Kidney (tissue), 14 donors: ENCODE results near the gene SIMC1. TPM values are rescaled to one million over a fixed set of nuclear protein-coding genes. Genes with fewer than 3 reads are reported as not detected.

ENCODE experiments used
- DNase-seq, 5 donors: peaks; one replicate each; pipeline ENCODE4 v3.0.0-alpha.2; 2013 to 2020
- FAIRE-seq: peaks from 2 replicates; lab custom pipeline; 2012; peaks lifted over from hg19 to GRCh38; lab: Jason Lieb, UNC
- H3K27ac ChIP-seq, 2 donors: one replicate each; pipeline ENCODE4 v1.7.0; 2013; ENCODE audit warnings: low read depth in 2 of 2, low read length in 2 of 2, inconsistent platforms in 1 of 2
- H3K27me3 ChIP-seq: one replicate; pipeline ENCODE4 v1.7.1; 2013; ENCODE audit warnings: low read length, inconsistent platforms; ENCODE audit not compliant: control insufficient read depth, insufficient read depth
- H3K36me3 ChIP-seq, 3 donors: one replicate each; pipeline versions ENCODE4 v1.7.0 to v1.7.1; 2013; ENCODE audit warnings: low read length in 3 of 3, control low read depth in 1 of 3, inconsistent platforms in 1 of 3; ENCODE audit not compliant: insufficient read depth in 3 of 3, control insufficient read depth in 2 of 3
- H3K4me1 ChIP-seq, 3 donors: one replicate each; pipeline versions ENCODE4 v1.7.0 to v1.7.1; 2013; ENCODE audit warnings: low read length in 3 of 3, inconsistent platforms in 1 of 3, low read depth in 1 of 3; ENCODE audit not compliant: control insufficient read depth in 2 of 3, insufficient read depth in 2 of 3
- H3K4me3 ChIP-seq, 3 donors: one replicate each; pipeline versions ENCODE4 v1.7.0 to v1.8.1; 2013; ENCODE audit warnings: low read length in 3 of 3, control low read depth in 1 of 3, inconsistent platforms in 1 of 3
- H3K9ac ChIP-seq, 3 donors: one replicate each; pipeline versions ENCODE4 v1.7.0 to v1.7.1; 2013; ENCODE audit warnings: low read length in 3 of 3, control low read depth in 1 of 3, inconsistent platforms in 1 of 3
- H3K9me3 ChIP-seq, 3 donors: one replicate each; pipeline versions ENCODE4 v1.7.0 to v1.7.1; 2013; ENCODE audit warnings: low read length in 3 of 3, control low read depth in 1 of 3, inconsistent platforms in 1 of 3; ENCODE audit not compliant: control insufficient read depth in 2 of 3, insufficient read depth in 1 of 3
- CTCF ChIP-seq: IDR thresholded peaks from 3 replicates; pipeline ENCODE4 v1.5.1; 2012; ENCODE audit warnings: mild to moderate bottlenecking, moderate library complexity, borderline replicate concordance; ENCODE audit not compliant: insufficient read depth; ENCODE audit errors: extremely low read depth
- intact Hi-C: fragments of 100-400 bp; cut with DNase I; formaldehyde crosslinking; loops from one replicate; pipeline ENCODE4 v1.11.1; 2022
- polyA plus RNA-seq: library from polyadenylated mRNA; stranded (reverse); fragments of 350-450 nt; fragmentation: Illumina TruSeq; extraction: RNeasy Lipid Tissue Mini Kit (QIAGEN cat#74804); gene quantifications from one replicate; pipeline ENCODE4 v1.2.3, GENCODE V29; 2014; ENCODE audit warnings: low read depth, low replicate concordance; ENCODE audit not compliant: insufficient read depth
- total RNA-seq: library from RNA; stranded (reverse); fragmentation: NEBNext Ultra II Directional; extraction: Animal tissue kit (Norgen Biotek cat#: 25700); gene quantifications from one replicate; pipeline ENCODE4 v1.2.1, GENCODE V29; 2021
- donor health status: control.
- donor health status: control.
- donor health status: control.
- donor health status: control.
- donor health status: control.
- donor health status: DM: yes; HTN: yes; CAD: no.
- donor health status: Normal renal cell carcinoma (clear cell type).

Gene SIMC1
- total and polyA plus RNA-seq, 2 donors from 2014 or later = 4.1 to 10.0 TPM

GRCh38 chr5:176352116-176352878, 114.1 kb downstream of the SIMC1 start:
- intact Hi-C loops = no loop called here
- DNase-seq (no peak), FAIRE-seq (no peak)
- Histone ChIP-seq H3K9ac (no peak overlapping the region), H3K4me1 (peaks cover 0 to 2% (median 0%) of the 10 kb centered on the region in 3 donors), H3K9me3 (no peaks in the 10 kb centered on the region), H3K4me3 (no peak overlapping the region), H3K36me3 (peaks cover 12 to 89% (median 59%) of the 10 kb centered on the region in 3 donors), H3K27me3 (no peaks in the 10 kb centered on the region), H3K27ac (no peak overlapping the region)
- TF ChIP-seq CTCF = no peak

DNA sequence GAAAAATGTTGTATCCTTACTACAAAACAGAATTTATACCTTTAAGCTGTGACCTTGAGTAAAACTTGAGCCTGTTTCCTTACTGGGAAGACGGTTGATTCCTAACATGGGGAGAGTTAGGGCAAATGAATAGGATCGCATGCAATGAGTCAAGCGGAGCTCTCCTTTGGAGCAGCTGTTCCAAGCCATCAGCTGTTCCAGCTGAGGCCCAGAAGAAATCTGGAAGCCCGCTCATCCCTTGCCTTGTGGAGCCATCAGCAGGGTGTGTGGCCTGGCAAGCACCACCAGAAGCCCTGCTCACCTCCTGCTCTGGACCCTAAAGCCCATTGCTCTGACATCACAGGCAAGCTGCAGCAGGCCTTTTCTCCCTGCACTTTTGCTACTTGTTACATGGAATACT, 115.3 kb downstream of the SIMC1 start:
- H3K36me3 ChIP-seq = peaks cover 12 to 76% (median 54%) of the 10 kb centered on the region in 3 donors

DNA sequence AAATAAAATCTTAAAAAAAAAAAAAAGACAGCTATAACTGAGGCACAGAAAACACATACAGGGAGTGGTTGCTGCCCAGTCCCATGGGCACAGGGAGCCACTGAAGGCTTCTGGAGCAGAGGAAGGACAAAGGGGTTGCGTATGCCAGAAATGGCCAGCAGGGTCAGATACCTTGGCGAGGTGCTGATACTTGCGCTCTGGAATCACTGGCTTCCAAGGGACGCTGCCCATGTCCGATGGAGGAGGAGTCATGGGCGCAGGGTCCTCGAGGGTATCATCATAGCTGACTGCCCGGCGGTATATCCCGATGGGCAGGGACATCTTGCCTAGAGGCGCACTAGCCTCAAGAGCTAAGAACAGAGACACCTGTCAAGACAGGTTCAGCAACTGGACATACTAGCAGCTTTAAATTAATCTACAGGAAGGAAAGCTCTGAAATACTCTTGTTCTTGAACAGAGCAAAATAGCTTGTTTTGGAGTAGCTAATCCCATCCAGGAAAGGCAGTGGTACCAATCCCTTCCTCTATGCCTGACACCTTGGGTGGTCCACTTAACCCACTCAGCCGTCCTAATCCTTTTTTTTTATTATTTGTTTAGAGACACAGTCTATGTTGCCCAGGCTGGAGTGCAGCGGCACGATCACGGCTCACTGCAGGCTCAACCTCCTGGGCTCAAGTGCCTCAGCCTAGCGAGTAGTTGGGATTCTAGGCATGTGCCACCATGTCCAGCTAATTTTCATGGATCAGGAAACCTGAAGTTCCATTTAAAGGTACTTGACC, 117.4 kb downstream of the SIMC1 start:
- Histone ChIP-seq H3K9me3 (no peaks in the 10 kb centered on the region), H3K27me3 (no peaks in the 10 kb centered on the region), H3K9ac (no peak overlapping the region), H3K4me3 (no peak overlapping the region), H3K4me1 (peaks cover 0 to 6% (median 0%) of the 10 kb centered on the region in 3 donors), H3K36me3 (peaks cover 11 to 57% (median 38%) of the 10 kb centered on the region in 3 donors), H3K27ac (no peak overlapping the region)
- DNase-seq = peak in 3 of 5 donors; percentile 16 to 27 (median 25)
- no peak for FAIRE-seq
- intact Hi-C loops = no loop called here
- no peak for TF ChIP-seq CTCF

More for the DNA sequence above, 115.3 kb downstream of the SIMC1 start:
- peaks cover 0 to 2% (median 0%) of the 10 kb centered on the region in 3 donors for H3K4me1 ChIP-seq
- no peak for TF ChIP-seq CTCF
- FAIRE-seq (no peak), DNase-seq (no peak)
- no peak overlapping the region for H3K9ac ChIP-seq
- H3K27me3 ChIP-seq = no peaks in the 10 kb centered on the region
- H3K4me3 ChIP-seq = no peak overlapping the region
- no peak overlapping the region for H3K27ac ChIP-seq
- intact Hi-C loops = no loop called here
- no peaks in the 10 kb centered on the region for H3K9me3 ChIP-seq
